Gastrocnemius medialis (tissue), 4 donors: Measurements from ENCODE around the gene CACNG3. TPM values are rescaled to one million over a fixed set of nuclear protein-coding genes. Genes with fewer than 3 reads are reported as not detected.

Experiments
- ATAC-seq, 2 donors: fragments of 150-250 bp; one replicate each; pipeline ENCODE4 v1.9.1; 2016
- DNase-seq, 2 donors: peaks; one replicate each; pipeline ENCODE4 v3.0.0-alpha.2; 2019
- H3K27ac ChIP-seq, 4 donors: fragments of 200-600 bp; sonication (generic); 1 replicate in 1 of 4; 2 replicates in 3 of 4; pipeline ENCODE4 v1.5.1; 2016 to 2018; ENCODE audit warnings: mild to moderate bottlenecking in 2 of 4, moderate library complexity in 1 of 4
- H3K27me3 ChIP-seq, 3 donors: fragments of 200-600 bp; sonication (generic) in 2 of 3; 1 replicate in 1 of 3; 2 replicates in 2 of 3; pipeline versions ENCODE4 v1.5.1 to v1.6.0; 2016 to 2019; ENCODE audit warnings: mild to moderate bottlenecking in 1 of 3, moderate library complexity in 1 of 3
- H3K36me3 ChIP-seq, 2 donors: fragments of 200-600 bp; sonication (generic) in 1 of 2; one replicate each; pipeline ENCODE4 v1.5.1; 2017 to 2018
- H3K4me1 ChIP-seq, 2 donors: fragments of 200-600 bp; sonication (generic) in 1 of 2; one replicate each; pipeline ENCODE4 v1.5.1; 2016 to 2017; ENCODE audit warnings: mild to moderate bottlenecking in 2 of 2
- H3K4me3 ChIP-seq, 4 donors: fragments of 200-600 bp; sonication (generic) in 3 of 4; 1 replicate in 1 of 4; 2 replicates in 3 of 4; pipeline ENCODE4 v1.5.1; 2016 to 2019; ENCODE audit warnings: mild to moderate bottlenecking in 2 of 4
- H3K9me3 ChIP-seq, 3 donors: fragments of 200-600 bp; sonication (generic) in 2 of 3; 1 replicate in 1 of 3; 2 replicates in 2 of 3; pipeline ENCODE4 v1.5.1; 2016 to 2019
- POLR2A ChIP-seq, 2 donors: fragments of 450-650 bp; IDR thresholded peaks; one replicate each; pipeline ENCODE4 v1.6.1; 2017; ENCODE audit warnings: antibody characterized with exemption in 2 of 2, mild to moderate bottlenecking in 2 of 2, moderate library complexity in 2 of 2
- in situ Hi-C, 4 donors: fragments of 200-750 bp; cut with MboI; loops; one replicate each; pipeline versions ENCODE4 v1.15.0 to v1.8.0; 2017; ENCODE audit warnings: low sequenced_read_pairs in 4 of 4
- intact Hi-C: fragments of 100-400 bp; cut with DNase I; formaldehyde crosslinking; loops from one replicate; pipeline ENCODE4 v1.15.1; 2023; ENCODE audit warnings: low total_unique reads
- total RNA-seq, 4 donors: library from RNA; depleted of rRNA; stranded (reverse); fragments of >200 nt; gene quantifications; one replicate each; pipeline versions ENCODE4 v1.1.0 to v1.2.3, GENCODE V29; 2016
- TF ChIP-seq, protein P1 (sequence below), 5 experiments: fragments of 450-650 bp in 3 of 5; fragments of 200-600 bp in 2 of 5; sonication (generic) in 2 of 5; IDR thresholded peaks in 4 of 5; conservative IDR thresholded peaks in 1 of 5; 1 replicate in 4 of 5; 2 replicates in 1 of 5; pipeline ENCODE4 v1.5.1; 2016 to 2019; ENCODE audit warnings: antibody characterized with exemption in 5 of 5, mild to moderate bottlenecking in 3 of 5, moderate library complexity in 3 of 5

Gene CACNG3
- total RNA-seq, 4 donors from 2014 or later: not detected

DNA sequence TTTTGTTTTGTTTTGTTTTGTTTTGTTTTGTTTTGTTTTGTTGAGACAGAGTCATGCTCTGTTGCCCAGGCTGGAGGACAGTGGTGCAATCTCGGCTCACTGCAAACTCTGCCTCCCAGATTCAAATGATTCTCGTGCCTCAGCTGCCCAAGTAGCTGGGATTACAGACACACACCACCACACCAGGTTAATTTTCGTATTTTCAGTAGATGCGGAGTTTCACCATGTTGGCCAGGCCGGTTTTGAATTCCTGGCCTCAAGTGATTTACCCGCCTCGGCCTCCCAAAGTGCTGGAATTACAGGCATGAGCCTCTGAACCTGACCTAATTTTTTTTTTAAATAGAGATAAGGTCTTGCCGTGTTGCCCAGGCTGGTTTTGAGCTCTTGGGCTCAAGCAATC, 46.5 kb downstream of the CACNG3 start:
- TF ChIP-seq, protein P1, sequence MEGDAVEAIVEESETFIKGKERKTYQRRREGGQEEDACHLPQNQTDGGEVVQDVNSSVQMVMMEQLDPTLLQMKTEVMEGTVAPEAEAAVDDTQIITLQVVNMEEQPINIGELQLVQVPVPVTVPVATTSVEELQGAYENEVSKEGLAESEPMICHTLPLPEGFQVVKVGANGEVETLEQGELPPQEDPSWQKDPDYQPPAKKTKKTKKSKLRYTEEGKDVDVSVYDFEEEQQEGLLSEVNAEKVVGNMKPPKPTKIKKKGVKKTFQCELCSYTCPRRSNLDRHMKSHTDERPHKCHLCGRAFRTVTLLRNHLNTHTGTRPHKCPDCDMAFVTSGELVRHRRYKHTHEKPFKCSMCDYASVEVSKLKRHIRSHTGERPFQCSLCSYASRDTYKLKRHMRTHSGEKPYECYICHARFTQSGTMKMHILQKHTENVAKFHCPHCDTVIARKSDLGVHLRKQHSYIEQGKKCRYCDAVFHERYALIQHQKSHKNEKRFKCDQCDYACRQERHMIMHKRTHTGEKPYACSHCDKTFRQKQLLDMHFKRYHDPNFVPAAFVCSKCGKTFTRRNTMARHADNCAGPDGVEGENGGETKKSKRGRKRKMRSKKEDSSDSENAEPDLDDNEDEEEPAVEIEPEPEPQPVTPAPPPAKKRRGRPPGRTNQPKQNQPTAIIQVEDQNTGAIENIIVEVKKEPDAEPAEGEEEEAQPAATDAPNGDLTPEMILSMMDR (IDR thresholded peaks at IDR 0.05 in 4 of 5, conservative IDR thresholded peaks at IDR 0.05 in 1 of 5): no peak
- no peak for TF ChIP-seq POLR2A (IDR thresholded peaks at IDR 0.05)
- DNase-seq (no peak), ATAC-seq (no peak)
- in situ Hi-C loops (loop anchor here in 1 of 4 donors (10.0 kb wide), 1 partner anchor 62 kb away; no protein-coding TSS in a partner anchor), intact Hi-C loops (no loop called here)
- no peaks in the 10 kb centered on the region for H3K27me3 ChIP-seq
- no peaks in the 10 kb centered on the region for H3K4me1 ChIP-seq
- no peak overlapping the region for H3K27ac ChIP-seq
- no peak overlapping the region for H3K4me3 ChIP-seq
- no peaks in the 10 kb centered on the region for H3K9me3 ChIP-seq
- no peaks in the 10 kb centered on the region for H3K36me3 ChIP-seq

DNA sequence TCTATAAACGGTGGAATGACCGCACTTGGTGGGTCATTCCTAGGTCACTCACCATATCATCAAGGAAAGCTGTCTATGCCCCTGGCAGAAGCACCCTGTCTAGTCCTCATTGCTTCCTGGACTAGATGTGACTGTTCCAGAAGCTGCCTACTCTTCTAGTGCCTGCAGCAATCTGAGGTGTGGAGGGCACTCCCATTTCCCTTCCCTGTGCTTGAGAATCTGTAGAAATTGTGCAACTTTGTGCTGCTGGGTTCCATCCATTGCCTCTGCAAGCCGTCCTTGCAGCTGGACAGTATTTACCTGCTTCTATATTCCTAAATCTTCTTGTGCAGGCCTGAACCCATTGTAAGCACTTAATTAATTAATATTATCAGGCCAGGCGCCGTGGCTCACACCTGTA, 52.1 kb downstream of the CACNG3 start:
- DNase-seq (no peak), ATAC-seq (no peak)
- H3K27me3 ChIP-seq: no peaks in the 10 kb centered on the region
- no peak for TF ChIP-seq POLR2A (IDR thresholded peaks at IDR 0.05)
- TF ChIP-seq, protein P1 (IDR thresholded peaks at IDR 0.05 in 4 of 5, conservative IDR thresholded peaks at IDR 0.05 in 1 of 5): no peak
- H3K27ac ChIP-seq: no peak overlapping the region
- no peaks in the 10 kb centered on the region for H3K36me3 ChIP-seq
- H3K9me3 ChIP-seq: no peaks in the 10 kb centered on the region
- in situ Hi-C loops: loop anchor here in 1 of 4 donors (10.0 kb wide), 1 partner anchor 57 kb away; no protein-coding TSS in a partner anchor
- H3K4me1 ChIP-seq: no peaks in the 10 kb centered on the region
- no peak overlapping the region for H3K4me3 ChIP-seq
- intact Hi-C loops: no loop called here

DNA sequence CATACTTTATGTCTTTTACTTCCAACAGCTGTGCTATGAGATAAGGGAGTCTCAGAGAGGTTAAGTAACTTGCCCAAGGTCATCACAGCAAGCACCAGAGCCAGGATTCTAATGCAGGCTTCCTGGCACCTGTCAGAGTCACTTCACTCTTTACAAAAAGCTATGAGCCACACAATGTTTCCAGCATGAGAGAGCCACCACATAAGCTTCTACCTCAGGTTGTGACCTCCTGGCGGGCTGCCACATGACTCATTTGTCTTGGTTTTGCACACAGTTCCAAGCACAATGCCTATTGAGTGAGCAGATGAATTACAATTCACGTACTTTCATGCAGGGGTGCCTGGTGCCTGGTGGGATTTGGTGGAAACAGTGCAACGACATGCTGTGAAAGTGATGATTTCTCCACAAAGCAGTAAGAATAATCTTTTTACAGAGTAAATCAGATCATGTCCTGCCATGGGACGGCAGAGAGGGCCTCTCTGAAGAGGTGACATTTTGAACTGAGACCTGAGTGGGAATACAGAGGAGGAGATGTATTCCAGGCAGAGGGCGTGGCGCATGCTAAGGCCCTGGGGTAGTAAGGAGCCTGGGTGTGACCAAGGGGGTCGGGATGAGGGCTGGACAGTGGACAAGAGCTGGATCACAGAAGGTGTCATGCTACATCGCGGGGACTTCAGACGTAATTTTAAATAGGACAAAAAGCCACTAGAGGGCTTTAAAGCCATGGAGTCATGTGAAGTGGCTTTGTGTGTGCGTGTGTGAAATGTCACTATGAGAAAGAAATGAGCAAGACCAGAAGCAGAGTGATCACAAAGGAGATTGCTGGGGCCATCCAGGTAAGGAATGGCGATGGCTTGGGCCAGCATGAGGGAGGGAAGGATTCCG, 53.4 kb downstream of the CACNG3 start:
- TF ChIP-seq, protein P1 (IDR thresholded peaks at IDR 0.05 in 4 of 5, conservative IDR thresholded peaks at IDR 0.05 in 1 of 5): no peak
- Histone ChIP-seq H3K4me3 (no peak overlapping the region), H3K4me1 (no peaks in the 10 kb centered on the region), H3K27ac (no peak overlapping the region), H3K36me3 (no peaks in the 10 kb centered on the region), H3K9me3 (no peaks in the 10 kb centered on the region), H3K27me3 (no peaks in the 10 kb centered on the region)
- ATAC-seq (no peak), DNase-seq (no peak)
- intact Hi-C loops (no loop called here), in situ Hi-C loops (loop anchor here in 1 of 4 donors (10.0 kb wide), 1 partner anchor 55 kb away; no protein-coding TSS in a partner anchor)

DNA sequence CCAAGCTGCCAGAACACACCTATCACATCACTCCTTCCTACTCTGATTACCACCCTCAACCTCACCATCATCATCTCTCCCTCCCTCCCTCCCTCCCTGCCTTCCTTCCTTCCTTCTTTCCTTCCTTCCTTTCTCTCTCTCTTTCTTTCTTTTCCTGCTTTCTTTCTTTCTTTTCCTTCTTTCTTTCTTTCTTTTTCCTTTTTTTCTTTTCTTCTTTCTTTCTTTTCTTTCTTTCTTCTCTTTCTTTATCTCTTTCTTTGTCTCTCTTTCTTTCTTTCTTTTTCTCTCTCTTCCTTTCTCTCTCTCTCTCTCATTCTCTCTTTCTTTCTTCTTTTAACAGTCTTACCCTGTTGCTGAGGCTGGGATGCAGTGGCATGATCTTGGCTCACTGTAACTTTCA, 59.2 kb downstream of the CACNG3 start:
- ATAC-seq: no peak
- H3K4me1 ChIP-seq: no peaks in the 10 kb centered on the region
- H3K9me3 ChIP-seq: no peaks in the 10 kb centered on the region
- no peaks in the 10 kb centered on the region for H3K27me3 ChIP-seq
- intact Hi-C loops (no loop called here), in situ Hi-C loops (no loop called here)
- no peak for DNase-seq
- H3K27ac ChIP-seq: no peak overlapping the region
- no peak for TF ChIP-seq POLR2A (IDR thresholded peaks at IDR 0.05)
- TF ChIP-seq, protein P1 (IDR thresholded peaks at IDR 0.05 in 4 of 5, conservative IDR thresholded peaks at IDR 0.05 in 1 of 5): no peak
- H3K4me3 ChIP-seq: no peak overlapping the region
- H3K36me3 ChIP-seq: no peaks in the 10 kb centered on the region
